GM23338 (cell line): ENCODE data around the gene LYST. TPM values are rescaled to one million over a fixed set of nuclear protein-coding genes. Genes with fewer than 3 reads are reported as not detected.

Source experiments
- ATAC-seq: fragments of 200-7000 bp; cut with Tn5 transposase; 3 replicates; pipeline ENCODE4 v1.9.1; 2020
- DNase-seq: peaks from one replicate; pipeline ENCODE4 v3.0.0-alpha.2; 2015; ENCODE audit warnings: low spot score
- H2AFZ ChIP-seq: fragments of 200-600 bp; sonication (generic); 2 replicates; pipeline ENCODE4 v1.8.0; 2016; ENCODE audit warnings: antibody characterized with exemption, mild to moderate bottlenecking, moderate library complexity
- H3F3A ChIP-seq: fragments of 200-600 bp; sonication (generic); replicated peaks from 2 replicates; pipeline ENCODE4 v1.8.0; 2017; ENCODE audit warnings: antibody characterized with exemption, mixed run types, low read depth
- H3K27ac ChIP-seq: fragments of 200-600 bp; sonication (generic); 2 replicates; pipeline ENCODE4 v1.6.1; 2016; ENCODE audit warnings: low read depth
- H3K27me3 ChIP-seq: fragments of 200-600 bp; sonication (generic); 2 replicates; pipeline ENCODE4 v1.8.0; 2016; ENCODE audit warnings: mild to moderate bottlenecking, mixed run types, moderate library complexity; ENCODE audit not compliant: insufficient read depth
- H3K36me3 ChIP-seq: fragments of 200-600 bp; sonication (generic); 2 replicates; pipeline ENCODE4 v1.8.0; 2016; ENCODE audit warnings: mild to moderate bottlenecking; ENCODE audit not compliant: insufficient read depth
- H3K4me1 ChIP-seq: fragments of 200-600 bp; sonication (generic); 2 replicates; pipeline ENCODE4 v1.8.0; 2016; ENCODE audit warnings: mild to moderate bottlenecking, moderate library complexity; ENCODE audit not compliant: insufficient read depth
- H3K4me2 ChIP-seq: fragments of 200-600 bp; sonication (generic); 2 replicates; pipeline ENCODE4 v1.7.1; 2017; ENCODE audit warnings: mixed run types
- H3K4me3 ChIP-seq: fragments of 200-600 bp; sonication (generic); 2 replicates; pipeline ENCODE4 v1.6.1; 2016; ENCODE audit warnings: mixed run types
- H3K79me2 ChIP-seq: fragments of 200-600 bp; sonication (generic); replicated peaks from 2 replicates; pipeline ENCODE4 v1.8.0; 2017; ENCODE audit warnings: mild to moderate bottlenecking; ENCODE audit not compliant: insufficient read depth
- H3K9me2 ChIP-seq: fragments of 200-600 bp; sonication (generic); 2 replicates; pipeline ENCODE4 v1.8.0; 2017; ENCODE audit not compliant: insufficient read depth
- H4K20me1 ChIP-seq: fragments of 200-600 bp; sonication (generic); replicated peaks from 2 replicates; pipeline ENCODE4 v1.8.0; 2017; ENCODE audit warnings: mild to moderate bottlenecking; ENCODE audit not compliant: insufficient read depth
- H3K27ac Mint-ChIP-seq: 2 replicates; pipeline ENCODE4 v1.8.0; 2020; ENCODE audit warnings: inconsistent platforms, mild to moderate bottlenecking, moderate library complexity, mixed read lengths
- H3K27me3 Mint-ChIP-seq: 3 replicates; pipeline ENCODE4 v1.8.0; 2022; ENCODE audit warnings: low read depth, mild to moderate bottlenecking, moderate library complexity, mixed read lengths, inconsistent platforms; ENCODE audit not compliant: insufficient read depth, poor library complexity
- H3K36me3 Mint-ChIP-seq: 3 replicates; pipeline ENCODE4 v1.8.0; 2021; ENCODE audit warnings: low read depth, mild to moderate bottlenecking, inconsistent platforms, moderate library complexity, mixed read lengths
- H3K4me1 Mint-ChIP-seq: 3 replicates; pipeline ENCODE4 v1.8.0; 2020; ENCODE audit warnings: mild to moderate bottlenecking, inconsistent platforms, mixed read lengths
- H3K4me3 Mint-ChIP-seq: 3 replicates; pipeline ENCODE4 v1.8.0; 2021; ENCODE audit warnings: moderate library complexity, mild to moderate bottlenecking, inconsistent platforms, mixed read lengths
- H3K9me3 Mint-ChIP-seq: 3 replicates; pipeline ENCODE4 v1.8.0; 2020; ENCODE audit warnings: moderate library complexity, mild to moderate bottlenecking, inconsistent platforms, mixed read lengths
- EZH2 ChIP-seq: fragments of 200-600 bp; sonication (generic); IDR thresholded peaks from one replicate; pipeline ENCODE4 v1.8.0; 2017; ENCODE audit warnings: antibody characterized with exemption, mild to moderate bottlenecking, low read depth; ENCODE audit not compliant: unreplicated experiment
- EZH2phosphoT487 ChIP-seq: fragments of 200-600 bp; sonication (generic); IDR thresholded peaks from one replicate; pipeline ENCODE4 v1.8.1; 2018; ENCODE audit warnings: antibody characterized with exemption; ENCODE audit not compliant: unreplicated experiment
- NANOG ChIP-seq: IDR thresholded peaks from 2 replicates; pipeline ENCODE4 v1.6.1; 2016; ENCODE audit warnings: antibody characterized with exemption, borderline replicate concordance
- POLR2AphosphoS5 ChIP-seq: IDR thresholded peaks from 2 replicates; pipeline ENCODE4 v1.6.1; 2016; ENCODE audit warnings: antibody characterized with exemption, low read depth
- STAT1 ChIP-seq: IDR thresholded peaks from one replicate; pipeline ENCODE4 v1.6.1; 2016; ENCODE audit warnings: antibody characterized with exemption; ENCODE audit not compliant: unreplicated experiment
- ZNF114 ChIP-seq: fragments of 250-450 bp; sonication (Bioruptor Pico); IDR thresholded peaks from 2 replicates; pipeline ENCODE4 v1.5.0; 2020; ENCODE audit warnings: mild to moderate bottlenecking, moderate library complexity
- ZNF331 ChIP-seq: fragments of 250-450 bp; sonication (Bioruptor Pico); IDR thresholded peaks from 2 replicates; pipeline ENCODE4 v1.5.0; 2020; ENCODE audit warnings: low read depth, mild to moderate bottlenecking, moderate library complexity
- polyA plus RNA-seq: library from polyadenylated mRNA; unstranded; fragments of >200 nt; fragmentation: Nextera tagmentation; extraction: Ambion mirVana; gene quantifications from 2 replicates; pipeline ENCODE4 v1.2.1, GENCODE V29; 2016
- total RNA-seq: library from RNA; depleted of rRNA; stranded (reverse); fragments of >200 nt; shearing (Covaris generic); gene quantifications from 2 replicates; pipeline ENCODE4 v1.2.3, GENCODE V29; 2014
- TF ChIP-seq, protein P1 (sequence below): fragments of 250-450 bp; sonication (Bioruptor Pico); IDR thresholded peaks from 2 replicates; pipeline ENCODE4 v1.5.0; 2020; ENCODE audit warnings: mild to moderate bottlenecking, moderate library complexity
- TF ChIP-seq, protein P2 (sequence below): IDR thresholded peaks from one replicate; pipeline ENCODE4 v1.6.1; 2018; ENCODE audit warnings: antibody characterized with exemption; ENCODE audit not compliant: unreplicated experiment

The LYST gene
- total and polyA plus RNA-seq, 2 experiments from 2014 or later = 0.21 to 1.0 TPM

- Histone ChIP-seq H3K9me2 (no peaks in the 10 kb centered on the region), H3K27ac (no peak overlapping the region), H3K4me1 (peaks cover 40% of the 10 kb centered on the region), H3K4me3 (no peak overlapping the region), H3K4me2 (peak overlapping the region; percentile 27), H3K79me2 (no peaks in the 10 kb centered on the region), H2AFZ (no peak overlapping the region), H3F3A (no peaks in the 10 kb centered on the region; the same call in 1 of the 2 replicates), H3K36me3 (peaks cover 2% of the 10 kb centered on the region; the same call in 1 of the 2 replicates), H3K27me3 (no peaks in the 10 kb centered on the region), H4K20me1 (no peaks in the 10 kb centered on the region)
- H3K27ac Mint-ChIP-seq = no peak overlapping the region; the same call in 1 of the 2 replicates
- peaks cover 5% of the 10 kb centered on the region; the same call in 2 of the 3 replicates for H3K9me3 Mint-ChIP-seq
- H3K4me1 Mint-ChIP-seq = peaks cover 27% of the 10 kb centered on the region; the same call in 2 of the 3 replicates
- peak; percentile 47 for DNase-seq
- TF ChIP-seq POLR2AphosphoS5 = no peak
- no peak for TF ChIP-seq EZH2phosphoT487
- TF ChIP-seq, protein P1, sequence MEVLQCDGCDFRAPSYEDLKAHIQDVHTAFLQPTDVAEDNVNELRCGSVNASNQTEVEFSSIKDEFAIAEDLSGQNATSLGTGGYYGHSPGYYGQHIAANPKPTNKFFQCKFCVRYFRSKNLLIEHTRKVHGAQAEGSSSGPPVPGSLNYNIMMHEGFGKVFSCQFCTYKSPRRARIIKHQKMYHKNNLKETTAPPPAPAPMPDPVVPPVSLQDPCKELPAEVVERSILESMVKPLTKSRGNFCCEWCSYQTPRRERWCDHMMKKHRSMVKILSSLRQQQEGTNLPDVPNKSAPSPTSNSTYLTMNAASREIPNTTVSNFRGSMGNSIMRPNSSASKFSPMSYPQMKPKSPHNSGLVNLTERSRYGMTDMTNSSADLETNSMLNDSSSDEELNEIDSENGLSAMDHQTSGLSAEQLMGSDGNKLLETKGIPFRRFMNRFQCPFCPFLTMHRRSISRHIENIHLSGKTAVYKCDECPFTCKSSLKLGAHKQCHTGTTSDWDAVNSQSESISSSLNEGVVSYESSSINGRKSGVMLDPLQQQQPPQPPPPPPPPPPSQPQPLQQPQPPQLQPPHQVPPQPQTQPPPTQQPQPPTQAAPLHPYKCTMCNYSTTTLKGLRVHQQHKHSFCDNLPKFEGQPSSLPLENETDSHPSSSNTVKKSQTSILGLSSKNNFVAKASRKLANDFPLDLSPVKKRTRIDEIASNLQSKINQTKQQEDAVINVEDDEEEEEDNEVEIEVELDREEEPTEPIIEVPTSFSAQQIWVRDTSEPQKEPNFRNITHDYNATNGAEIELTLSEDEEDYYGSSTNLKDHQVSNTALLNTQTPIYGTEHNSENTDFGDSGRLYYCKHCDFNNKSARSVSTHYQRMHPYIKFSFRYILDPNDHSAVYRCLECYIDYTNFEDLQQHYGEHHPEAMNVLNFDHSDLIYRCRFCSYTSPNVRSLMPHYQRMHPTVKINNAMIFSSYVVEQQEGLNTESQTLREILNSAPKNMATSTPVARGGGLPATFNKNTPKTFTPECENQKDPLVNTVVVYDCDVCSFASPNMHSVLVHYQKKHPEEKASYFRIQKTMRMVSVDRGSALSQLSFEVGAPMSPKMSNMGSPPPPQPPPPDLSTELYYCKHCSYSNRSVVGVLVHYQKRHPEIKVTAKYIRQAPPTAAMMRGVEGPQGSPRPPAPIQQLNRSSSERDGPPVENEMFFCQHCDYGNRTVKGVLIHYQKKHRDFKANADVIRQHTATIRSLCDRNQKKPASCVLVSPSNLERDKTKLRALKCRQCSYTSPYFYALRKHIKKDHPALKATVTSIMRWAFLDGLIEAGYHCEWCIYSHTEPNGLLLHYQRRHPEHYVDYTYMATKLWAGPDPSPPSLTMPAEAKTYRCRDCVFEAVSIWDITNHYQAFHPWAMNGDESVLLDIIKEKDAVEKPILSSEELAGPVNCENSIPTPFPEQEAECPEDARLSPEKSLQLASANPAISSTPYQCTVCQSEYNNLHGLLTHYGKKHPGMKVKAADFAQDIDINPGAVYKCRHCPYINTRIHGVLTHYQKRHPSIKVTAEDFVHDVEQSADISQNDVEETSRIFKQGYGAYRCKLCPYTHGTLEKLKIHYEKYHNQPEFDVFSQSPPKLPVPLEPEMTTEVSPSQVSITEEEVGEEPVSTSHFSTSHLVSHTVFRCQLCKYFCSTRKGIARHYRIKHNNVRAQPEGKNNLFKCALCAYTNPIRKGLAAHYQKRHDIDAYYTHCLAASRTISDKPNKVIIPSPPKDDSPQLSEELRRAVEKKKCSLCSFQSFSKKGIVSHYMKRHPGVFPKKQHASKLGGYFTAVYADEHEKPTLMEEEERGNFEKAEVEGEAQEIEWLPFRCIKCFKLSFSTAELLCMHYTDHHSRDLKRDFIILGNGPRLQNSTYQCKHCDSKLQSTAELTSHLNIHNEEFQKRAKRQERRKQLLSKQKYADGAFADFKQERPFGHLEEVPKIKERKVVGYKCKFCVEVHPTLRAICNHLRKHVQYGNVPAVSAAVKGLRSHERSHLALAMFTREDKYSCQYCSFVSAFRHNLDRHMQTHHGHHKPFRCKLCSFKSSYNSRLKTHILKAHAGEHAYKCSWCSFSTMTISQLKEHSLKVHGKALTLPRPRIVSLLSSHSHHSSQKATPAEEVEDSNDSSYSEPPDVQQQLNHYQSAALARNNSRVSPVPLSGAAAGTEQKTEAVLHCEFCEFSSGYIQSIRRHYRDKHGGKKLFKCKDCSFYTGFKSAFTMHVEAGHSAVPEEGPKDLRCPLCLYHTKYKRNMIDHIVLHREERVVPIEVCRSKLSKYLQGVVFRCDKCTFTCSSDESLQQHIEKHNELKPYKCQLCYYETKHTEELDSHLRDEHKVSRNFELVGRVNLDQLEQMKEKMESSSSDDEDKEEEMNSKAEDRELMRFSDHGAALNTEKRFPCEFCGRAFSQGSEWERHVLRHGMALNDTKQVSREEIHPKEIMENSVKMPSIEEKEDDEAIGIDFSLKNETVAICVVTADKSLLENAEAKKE (CRISPR knock-in tag) = no peak
- TF ChIP-seq EZH2 = no peak
- no peak for TF ChIP-seq NANOG
- TF ChIP-seq ZNF331 (CRISPR knock-in tag) = no peak
- TF ChIP-seq, protein P2, sequence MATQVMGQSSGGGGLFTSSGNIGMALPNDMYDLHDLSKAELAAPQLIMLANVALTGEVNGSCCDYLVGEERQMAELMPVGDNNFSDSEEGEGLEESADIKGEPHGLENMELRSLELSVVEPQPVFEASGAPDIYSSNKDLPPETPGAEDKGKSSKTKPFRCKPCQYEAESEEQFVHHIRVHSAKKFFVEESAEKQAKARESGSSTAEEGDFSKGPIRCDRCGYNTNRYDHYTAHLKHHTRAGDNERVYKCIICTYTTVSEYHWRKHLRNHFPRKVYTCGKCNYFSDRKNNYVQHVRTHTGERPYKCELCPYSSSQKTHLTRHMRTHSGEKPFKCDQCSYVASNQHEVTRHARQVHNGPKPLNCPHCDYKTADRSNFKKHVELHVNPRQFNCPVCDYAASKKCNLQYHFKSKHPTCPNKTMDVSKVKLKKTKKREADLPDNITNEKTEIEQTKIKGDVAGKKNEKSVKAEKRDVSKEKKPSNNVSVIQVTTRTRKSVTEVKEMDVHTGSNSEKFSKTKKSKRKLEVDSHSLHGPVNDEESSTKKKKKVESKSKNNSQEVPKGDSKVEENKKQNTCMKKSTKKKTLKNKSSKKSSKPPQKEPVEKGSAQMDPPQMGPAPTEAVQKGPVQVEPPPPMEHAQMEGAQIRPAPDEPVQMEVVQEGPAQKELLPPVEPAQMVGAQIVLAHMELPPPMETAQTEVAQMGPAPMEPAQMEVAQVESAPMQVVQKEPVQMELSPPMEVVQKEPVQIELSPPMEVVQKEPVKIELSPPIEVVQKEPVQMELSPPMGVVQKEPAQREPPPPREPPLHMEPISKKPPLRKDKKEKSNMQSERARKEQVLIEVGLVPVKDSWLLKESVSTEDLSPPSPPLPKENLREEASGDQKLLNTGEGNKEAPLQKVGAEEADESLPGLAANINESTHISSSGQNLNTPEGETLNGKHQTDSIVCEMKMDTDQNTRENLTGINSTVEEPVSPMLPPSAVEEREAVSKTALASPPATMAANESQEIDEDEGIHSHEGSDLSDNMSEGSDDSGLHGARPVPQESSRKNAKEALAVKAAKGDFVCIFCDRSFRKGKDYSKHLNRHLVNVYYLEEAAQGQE = no peak
- no peak for TF ChIP-seq ZNF114 (CRISPR knock-in tag)
- TF ChIP-seq STAT1 = no peak
- no peak overlapping the region for H3K4me3 Mint-ChIP-seq
- peaks cover 2% of the 10 kb centered on the region for H3K27me3 Mint-ChIP-seq
- peaks cover 4% of the 10 kb centered on the region; the same call in 2 of the 3 replicates for H3K36me3 Mint-ChIP-seq
- peak; percentile 71 for ATAC-seq
Observed at GRCh38 chr1:235663628-235664027, 203.1 kb downstream of the LYST start.
